MM.1S (cell line): ENCODE results near the gene ZNF469.

Experiments
- DNase-seq: peaks from one replicate; pipeline ENCODE4 v3.0.0-alpha.2; 2015
- H2AFZ ChIP-seq: fragments of 300-600 bp; sonication (generic); 2 replicates; pipeline ENCODE4 v1.6.0; 2016; ENCODE audit warnings: antibody characterized with exemption, low read length
- H3F3A ChIP-seq: fragments of 300-600 bp; sonication (generic); 2 replicates; pipeline ENCODE4 v1.6.1; 2016; ENCODE audit warnings: mild to moderate bottlenecking, antibody characterized with exemption, low read length, moderate library complexity, mixed read lengths; ENCODE audit not compliant: insufficient read depth
- H3K27ac ChIP-seq: fragments of 300-600 bp; sonication (generic); 2 replicates; pipeline ENCODE4 v1.5.1; 2016; ENCODE audit warnings: mild to moderate bottlenecking, low read length
- H3K27me3 ChIP-seq: fragments of 300-600 bp; sonication (generic); replicated peaks from 2 replicates; pipeline ENCODE4 v1.6.0; 2016; ENCODE audit warnings: low read length; ENCODE audit not compliant: insufficient read depth
- H3K36me3 ChIP-seq: fragments of 300-600 bp; sonication (generic); replicated peaks from 2 replicates; pipeline ENCODE4 v1.6.1; 2016; ENCODE audit warnings: mild to moderate bottlenecking, low read length, mixed read lengths; ENCODE audit not compliant: insufficient read depth
- H3K4me1 ChIP-seq: fragments of 300-600 bp; sonication (generic); 2 replicates; pipeline ENCODE4 v1.6.1; 2016; ENCODE audit warnings: low read length, mixed read lengths
- H3K4me2 ChIP-seq: fragments of 300-600 bp; sonication (generic); 2 replicates; pipeline ENCODE4 v1.6.0; 2016; ENCODE audit warnings: low read depth, low read length
- H3K4me3 ChIP-seq: fragments of 300-600 bp; sonication (generic); 2 replicates; pipeline ENCODE4 v1.5.1; 2016; ENCODE audit warnings: low read length, mixed read lengths
- H3K79me2 ChIP-seq: fragments of 300-600 bp; sonication (generic); 2 replicates; pipeline ENCODE4 v1.6.1; 2016; ENCODE audit warnings: mixed run types, low read length, mixed read lengths
- H3K9ac ChIP-seq: fragments of 300-600 bp; sonication (generic); 2 replicates; pipeline ENCODE4 v1.6.1; 2016; ENCODE audit warnings: low read length, mixed read lengths
- H3K9me2 ChIP-seq: fragments of 300-600 bp; sonication (generic); replicated peaks from 2 replicates; pipeline ENCODE4 v1.6.1; 2016; ENCODE audit warnings: mild to moderate bottlenecking, low read length, mixed read lengths; ENCODE audit not compliant: insufficient read depth
- H3K9me3 ChIP-seq: fragments of 300-600 bp; sonication (generic); replicated peaks from 2 replicates; pipeline ENCODE4 v1.6.1; 2016; ENCODE audit warnings: mild to moderate bottlenecking, low read length, mixed read lengths; ENCODE audit not compliant: insufficient read depth
- H4K20me1 ChIP-seq: fragments of 300-600 bp; sonication (generic); 2 replicates; pipeline ENCODE4 v1.6.1; 2016; ENCODE audit warnings: mild to moderate bottlenecking, low read length, moderate library complexity, mixed read lengths; ENCODE audit not compliant: insufficient read depth
- EZH2 ChIP-seq: fragments of 300-600 bp; sonication (generic); optimal IDR thresholded peaks from 2 replicates; pipeline ENCODE3; 2017; ENCODE audit warnings: low read depth, mild to moderate bottlenecking, antibody characterized with exemption, low read length, mixed read lengths
- EZH2phosphoT487 ChIP-seq: fragments of 300-600 bp; sonication (generic); IDR thresholded peaks from 2 replicates; pipeline ENCODE4 v1.6.1; 2018; ENCODE audit warnings: antibody characterized with exemption, low read length
- TF ChIP-seq, protein P1 (sequence below): fragments of 300-600 bp; sonication (generic); IDR thresholded peaks from 2 replicates; pipeline ENCODE4 v1.5.1; 2016; ENCODE audit warnings: antibody characterized with exemption, low read length, mixed read lengths

Gene ZNF469

DNA sequence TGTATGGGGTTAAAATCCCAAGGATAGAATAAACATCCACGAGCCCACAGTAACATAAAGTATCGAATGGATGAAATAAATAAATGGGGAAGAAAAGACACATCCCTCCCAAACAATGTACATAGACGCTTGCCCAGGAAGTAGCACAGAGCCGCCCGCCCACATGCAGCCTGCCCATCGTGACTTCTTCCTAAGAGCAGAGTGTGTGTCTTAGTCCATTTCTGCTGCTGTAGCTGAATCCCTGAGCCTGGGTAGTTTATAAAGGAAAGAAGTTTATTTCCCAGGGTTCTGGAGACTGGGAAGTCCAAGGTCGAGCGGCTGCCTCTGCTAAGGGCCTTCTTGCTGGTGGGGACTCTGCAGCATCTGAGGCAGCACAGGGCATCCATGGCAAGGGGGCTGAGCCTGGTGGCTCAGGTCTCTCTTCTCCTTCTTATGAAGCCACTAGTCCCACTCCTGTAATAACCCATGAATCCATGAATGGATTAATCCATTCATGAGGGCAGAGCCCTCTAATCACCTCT lies 39.4 kb upstream of the ZNF469 start:
- no peak for DNase-seq
- Histone ChIP-seq H3K4me2 (no peak overlapping the region), H2AFZ (no peak overlapping the region), H3K4me1 (no peaks in the 10 kb centered on the region), H3K27me3 (peaks cover 37% of the 10 kb centered on the region), H3K79me2 (no peaks in the 10 kb centered on the region), H3K36me3 (no peaks in the 10 kb centered on the region), H3F3A (no peaks in the 10 kb centered on the region), H3K9me3 (no peaks in the 10 kb centered on the region), H3K9ac (no peak overlapping the region), H3K9me2 (no peaks in the 10 kb centered on the region), H4K20me1 (no peaks in the 10 kb centered on the region), H3K27ac (no peak overlapping the region), H3K4me3 (no peak overlapping the region)
- no peak for TF ChIP-seq EZH2
- TF ChIP-seq, protein P1, sequence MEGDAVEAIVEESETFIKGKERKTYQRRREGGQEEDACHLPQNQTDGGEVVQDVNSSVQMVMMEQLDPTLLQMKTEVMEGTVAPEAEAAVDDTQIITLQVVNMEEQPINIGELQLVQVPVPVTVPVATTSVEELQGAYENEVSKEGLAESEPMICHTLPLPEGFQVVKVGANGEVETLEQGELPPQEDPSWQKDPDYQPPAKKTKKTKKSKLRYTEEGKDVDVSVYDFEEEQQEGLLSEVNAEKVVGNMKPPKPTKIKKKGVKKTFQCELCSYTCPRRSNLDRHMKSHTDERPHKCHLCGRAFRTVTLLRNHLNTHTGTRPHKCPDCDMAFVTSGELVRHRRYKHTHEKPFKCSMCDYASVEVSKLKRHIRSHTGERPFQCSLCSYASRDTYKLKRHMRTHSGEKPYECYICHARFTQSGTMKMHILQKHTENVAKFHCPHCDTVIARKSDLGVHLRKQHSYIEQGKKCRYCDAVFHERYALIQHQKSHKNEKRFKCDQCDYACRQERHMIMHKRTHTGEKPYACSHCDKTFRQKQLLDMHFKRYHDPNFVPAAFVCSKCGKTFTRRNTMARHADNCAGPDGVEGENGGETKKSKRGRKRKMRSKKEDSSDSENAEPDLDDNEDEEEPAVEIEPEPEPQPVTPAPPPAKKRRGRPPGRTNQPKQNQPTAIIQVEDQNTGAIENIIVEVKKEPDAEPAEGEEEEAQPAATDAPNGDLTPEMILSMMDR: no peak
- no peak for TF ChIP-seq EZH2phosphoT487

DNA sequence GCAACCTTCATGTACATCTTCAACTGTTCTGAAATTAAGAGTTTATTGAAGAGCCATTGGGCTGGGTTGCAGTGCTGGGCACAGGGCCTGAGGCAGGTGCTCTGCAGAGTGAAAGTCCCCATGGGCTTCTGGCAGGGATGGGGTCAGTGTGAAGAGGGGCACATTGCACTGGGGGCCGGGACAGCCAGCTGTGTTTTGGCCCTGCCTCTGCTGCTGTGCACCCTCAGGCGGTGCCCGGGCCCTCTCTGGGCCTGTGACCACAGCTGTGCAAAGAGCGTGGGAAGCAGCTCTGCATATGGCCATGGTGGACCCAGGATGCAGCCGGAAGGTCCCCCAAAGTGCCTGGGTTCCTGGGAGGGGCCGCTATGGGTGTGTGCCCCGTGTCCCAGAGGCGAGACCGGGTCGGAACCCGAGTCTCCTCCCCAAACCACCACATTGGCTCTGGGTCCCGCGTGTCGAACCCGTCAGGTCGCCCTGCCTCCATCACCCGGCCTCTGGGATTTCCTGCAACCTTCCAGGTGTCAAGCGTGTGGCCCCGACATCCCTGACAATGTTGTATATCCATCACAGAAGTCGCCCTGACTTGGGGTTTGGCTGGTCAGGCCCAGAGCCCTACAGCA lies 38.2 kb upstream of the ZNF469 start:
- Histone ChIP-seq H3F3A (no peaks in the 10 kb centered on the region), H3K4me1 (no peaks in the 10 kb centered on the region), H2AFZ (no peak overlapping the region), H3K27ac (no peak overlapping the region), H3K9ac (no peak overlapping the region), H3K27me3 (peaks cover 34% of the 10 kb centered on the region), H3K4me2 (no peak overlapping the region), H3K9me2 (no peaks in the 10 kb centered on the region), H3K4me3 (no peak overlapping the region), H3K79me2 (no peaks in the 10 kb centered on the region), H3K36me3 (no peaks in the 10 kb centered on the region), H4K20me1 (no peaks in the 10 kb centered on the region), H3K9me3 (no peaks in the 10 kb centered on the region)
- no peak for DNase-seq
- TF ChIP-seq, protein P1: no peak
- no peak for TF ChIP-seq EZH2
- no peak for TF ChIP-seq EZH2phosphoT487

DNA sequence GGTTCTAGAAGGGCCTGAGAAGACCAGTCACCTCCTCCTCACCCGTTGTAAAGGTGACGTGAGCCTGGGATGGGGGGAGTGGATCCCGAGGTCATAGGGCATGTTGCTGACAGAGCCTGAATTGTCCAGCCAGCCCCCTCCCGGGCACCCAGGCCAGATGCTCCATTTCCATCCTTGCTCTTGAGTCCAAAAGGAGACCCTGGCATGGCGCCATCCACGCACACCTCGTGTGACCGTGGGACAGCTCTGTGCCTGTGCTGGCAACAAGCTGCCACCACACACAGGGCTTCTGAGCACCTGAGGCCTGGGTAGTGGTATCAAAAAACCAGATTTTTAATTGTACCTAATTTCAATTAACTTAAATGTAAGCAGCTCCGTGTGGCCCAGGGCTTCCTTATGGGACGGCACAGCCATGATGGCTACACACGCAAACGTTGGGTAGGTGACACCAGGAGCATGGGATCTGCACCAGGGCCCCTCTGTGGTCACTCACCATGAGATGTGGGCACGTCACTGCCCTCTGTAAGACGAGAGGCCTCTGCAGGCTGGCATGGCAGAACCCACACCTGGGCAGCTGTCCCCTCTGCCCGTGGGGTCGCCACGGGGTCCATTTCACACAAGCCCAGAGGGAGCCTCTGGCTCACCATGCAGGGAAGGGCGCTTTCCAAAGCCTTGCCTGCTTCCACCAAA lies 37.6 kb upstream of the ZNF469 start:
- no peak overlapping the region for H2AFZ ChIP-seq
- H3K79me2 ChIP-seq: no peaks in the 10 kb centered on the region
- H3F3A ChIP-seq: no peaks in the 10 kb centered on the region
- no peak overlapping the region for H3K9ac ChIP-seq
- peaks cover 34% of the 10 kb centered on the region for H3K27me3 ChIP-seq
- no peaks in the 10 kb centered on the region for H3K36me3 ChIP-seq
- H3K9me3 ChIP-seq: no peaks in the 10 kb centered on the region
- H3K4me1 ChIP-seq: no peaks in the 10 kb centered on the region
- no peak for DNase-seq
- TF ChIP-seq, protein P1: no peak
- TF ChIP-seq EZH2phosphoT487 (no peak), EZH2 (no peak)
- H3K9me2 ChIP-seq: no peaks in the 10 kb centered on the region
- H3K27ac ChIP-seq: no peak overlapping the region
- no peak overlapping the region for H3K4me3 ChIP-seq
- H3K4me2 ChIP-seq: no peak overlapping the region
- H4K20me1 ChIP-seq: no peaks in the 10 kb centered on the region
